ENCODE data around the gene GDPD3. TPM values are rescaled to one million over a fixed set of nuclear protein-coding genes. Genes with fewer than 3 reads are reported as not detected.

GDPD3 gene
- total RNA-seq, 1 donor from 2014 or later = 1.8 TPM

DNA sequence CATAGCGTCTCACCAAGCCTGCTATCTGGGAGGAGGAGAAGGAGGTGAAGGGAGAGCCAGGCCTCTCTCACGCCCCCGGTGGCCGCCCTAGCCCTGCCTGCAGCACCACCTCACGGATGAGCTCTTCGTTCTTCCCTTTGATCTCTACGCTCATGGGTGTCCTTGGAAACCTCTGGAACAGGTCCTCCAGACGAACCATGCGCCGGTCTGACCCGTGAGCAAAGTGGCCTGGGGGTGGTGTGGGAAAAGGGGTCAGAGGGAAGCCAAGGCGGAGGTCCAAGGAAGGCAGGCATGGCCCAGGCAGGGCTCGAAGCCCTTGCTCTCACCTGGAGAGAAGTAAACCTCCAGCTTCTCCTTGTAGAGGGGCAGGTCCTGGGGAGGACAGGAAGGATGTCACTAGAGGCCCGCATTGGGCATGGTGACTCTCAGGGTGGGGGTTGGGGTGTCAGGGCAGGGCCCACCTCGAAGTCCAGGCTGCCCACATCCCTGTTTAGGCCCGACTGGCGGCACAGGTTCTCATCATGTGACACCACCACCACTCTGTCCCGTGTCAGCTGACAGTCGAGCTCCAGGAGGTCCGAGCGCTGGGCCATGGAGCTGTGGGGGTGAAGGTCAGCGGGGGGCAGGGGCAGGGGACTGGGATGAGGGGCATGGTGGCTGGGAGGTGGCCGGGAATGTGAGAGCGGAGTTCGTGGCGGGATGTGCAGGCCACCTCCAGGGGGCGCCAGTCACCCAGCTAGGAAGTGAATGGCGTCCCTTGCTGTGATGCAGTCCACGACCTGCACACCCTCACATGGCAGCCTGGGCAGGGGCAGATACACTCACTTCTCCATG lies 923 bp downstream of the GDPD3 start:
- Mint-ChIP-seq H3K4me3 (ENCODE audit: unreplicated experiment) (no peak overlapping the region), H3K27ac (ENCODE audit: unreplicated experiment) (no peak overlapping the region), H3K4me1 (ENCODE audit: low read depth, unreplicated experiment) (peaks cover 6% of the 10 kb centered on the region), H3K36me3 (ENCODE audit: low read depth, unreplicated experiment) (peaks cover 9% of the 10 kb centered on the region), H3K9me3 (ENCODE audit: unreplicated experiment) (no peaks in the 10 kb centered on the region), H3K27me3 (ENCODE audit: low read depth, unreplicated experiment) (no peaks in the 10 kb centered on the region)
- no peaks in the 10 kb centered on the region for H4K20me1 ChIP-seq (ENCODE audit: insufficient read depth, low read length)
- no peaks in the 10 kb centered on the region for H3K27me3 ChIP-seq (ENCODE audit: insufficient read depth, low read length)
- no peak overlapping the region for H3K9ac ChIP-seq (ENCODE audit: low read length)
- TF ChIP-seq, protein P1, sequence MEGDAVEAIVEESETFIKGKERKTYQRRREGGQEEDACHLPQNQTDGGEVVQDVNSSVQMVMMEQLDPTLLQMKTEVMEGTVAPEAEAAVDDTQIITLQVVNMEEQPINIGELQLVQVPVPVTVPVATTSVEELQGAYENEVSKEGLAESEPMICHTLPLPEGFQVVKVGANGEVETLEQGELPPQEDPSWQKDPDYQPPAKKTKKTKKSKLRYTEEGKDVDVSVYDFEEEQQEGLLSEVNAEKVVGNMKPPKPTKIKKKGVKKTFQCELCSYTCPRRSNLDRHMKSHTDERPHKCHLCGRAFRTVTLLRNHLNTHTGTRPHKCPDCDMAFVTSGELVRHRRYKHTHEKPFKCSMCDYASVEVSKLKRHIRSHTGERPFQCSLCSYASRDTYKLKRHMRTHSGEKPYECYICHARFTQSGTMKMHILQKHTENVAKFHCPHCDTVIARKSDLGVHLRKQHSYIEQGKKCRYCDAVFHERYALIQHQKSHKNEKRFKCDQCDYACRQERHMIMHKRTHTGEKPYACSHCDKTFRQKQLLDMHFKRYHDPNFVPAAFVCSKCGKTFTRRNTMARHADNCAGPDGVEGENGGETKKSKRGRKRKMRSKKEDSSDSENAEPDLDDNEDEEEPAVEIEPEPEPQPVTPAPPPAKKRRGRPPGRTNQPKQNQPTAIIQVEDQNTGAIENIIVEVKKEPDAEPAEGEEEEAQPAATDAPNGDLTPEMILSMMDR (IDR thresholded peaks at IDR 0.05; ENCODE audit: insufficient read depth, low read depth, low read length) = peak; percentile 22
- TF ChIP-seq EZH2 (IDR thresholded peaks at IDR 0.05; ENCODE audit: insufficient read depth, low read length) = no peak
- H3K4me2 ChIP-seq (ENCODE audit: low read length) = no peak overlapping the region
- H3K4me3 ChIP-seq (ENCODE audit: insufficient read depth, low read depth, low read length) = no peak overlapping the region
- H2AFZ ChIP-seq (ENCODE audit: low read depth, low read length) = no peak overlapping the region
- no peak for FAIRE-seq
- H3K9me3 ChIP-seq (ENCODE audit: insufficient read depth, low read depth, low read length) = no peaks in the 10 kb centered on the region
- H3K79me2 ChIP-seq (ENCODE audit: insufficient read depth, low read length) = no peaks in the 10 kb centered on the region
- no peaks in the 10 kb centered on the region for H3K4me1 ChIP-seq (ENCODE audit: insufficient read depth, low read length)
- H3K27ac ChIP-seq (ENCODE audit: low read depth, low read length) = no peak overlapping the region
- no peak for DNase-seq (ENCODE audit: low read depth)
- peaks cover 5% of the 10 kb centered on the region for H3K36me3 ChIP-seq (ENCODE audit: insufficient read depth, low read length)

DNA sequence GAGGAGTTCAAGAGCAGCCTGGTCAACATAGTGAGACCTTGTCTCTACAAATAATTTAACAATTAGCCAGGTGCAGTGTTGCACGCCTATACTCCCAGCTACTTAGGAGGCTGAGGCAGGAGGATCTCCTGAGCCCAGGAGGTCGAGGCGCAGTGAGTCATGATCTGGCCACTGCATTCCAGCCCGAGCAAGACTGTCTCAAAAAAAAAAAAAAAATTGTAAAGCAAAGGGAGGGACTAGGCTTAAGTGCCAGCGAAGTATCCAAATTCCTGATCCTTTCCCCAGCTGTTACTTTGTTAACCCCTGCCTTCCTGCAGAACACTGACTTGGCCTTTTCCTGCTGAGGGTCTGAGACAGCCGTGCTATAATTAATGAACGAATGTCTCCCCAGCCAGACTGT lies 2.7 kb downstream of the GDPD3 start:
- no peaks in the 10 kb centered on the region for H3K4me1 ChIP-seq (ENCODE audit: insufficient read depth, low read length)
- no peak overlapping the region for H3K4me3 ChIP-seq (ENCODE audit: insufficient read depth, low read depth, low read length)
- no peak overlapping the region for H2AFZ ChIP-seq (ENCODE audit: low read depth, low read length)
- DNase-seq (ENCODE audit: low read depth) (no peak), FAIRE-seq (no peak)
- Mint-ChIP-seq H3K9me3 (ENCODE audit: unreplicated experiment) (no peaks in the 10 kb centered on the region), H3K27ac (ENCODE audit: unreplicated experiment) (no peak overlapping the region), H3K4me1 (ENCODE audit: low read depth, unreplicated experiment) (peaks cover 6% of the 10 kb centered on the region), H3K36me3 (ENCODE audit: low read depth, unreplicated experiment) (peaks cover 8% of the 10 kb centered on the region), H3K27me3 (ENCODE audit: low read depth, unreplicated experiment) (no peaks in the 10 kb centered on the region), H3K4me3 (ENCODE audit: unreplicated experiment) (no peak overlapping the region)
- H3K9ac ChIP-seq (ENCODE audit: low read length) = no peak overlapping the region
- H3K79me2 ChIP-seq (ENCODE audit: insufficient read depth, low read length) = no peaks in the 10 kb centered on the region
- H4K20me1 ChIP-seq (ENCODE audit: insufficient read depth, low read length) = no peaks in the 10 kb centered on the region
- H3K9me3 ChIP-seq (ENCODE audit: insufficient read depth, low read depth, low read length) = no peaks in the 10 kb centered on the region
- no peak overlapping the region for H3K4me2 ChIP-seq (ENCODE audit: low read length)
- H3K27me3 ChIP-seq (ENCODE audit: insufficient read depth, low read length) = no peaks in the 10 kb centered on the region
- TF ChIP-seq, protein P1 (IDR thresholded peaks at IDR 0.05; ENCODE audit: insufficient read depth, low read depth, low read length) = no peak
- TF ChIP-seq EZH2 (IDR thresholded peaks at IDR 0.05; ENCODE audit: insufficient read depth, low read length) = no peak
- no peaks in the 10 kb centered on the region for H3K36me3 ChIP-seq (ENCODE audit: insufficient read depth, low read length)
- no peak overlapping the region for H3K27ac ChIP-seq (ENCODE audit: low read depth, low read length)
